Measurements from ENCODE around the gene WBP2NL. TPM values are rescaled to one million over a fixed set of nuclear protein-coding genes. Genes with fewer than 3 reads are reported as not detected.

Gene WBP2NL
- polyA plus RNA-seq, 2 of the 4 experiments (the other 2 are of a cell fraction): 0.10 to 0.14 TPM

GRCh38 chr22:42062506-42063170, 64.0 kb downstream of the WBP2NL start:
- 85% methylated on average over 10 of the region's 10 CpGs for WGBS (ENCODE audit: missing lambda C conversion rate)
- TF ChIP-seq FOXS1 (CRISPR knock-in tag; IDR thresholded peaks at IDR 0.05): no peak
- TF ChIP-seq SMC3 (IDR thresholded peaks at IDR 0.05): no peak
- TF ChIP-seq MAFK (IDR thresholded peaks at IDR 0.05; ENCODE audit: partially characterized antibody): no peak
- TF ChIP-seq ELK1 (IDR thresholded peaks at IDR 0.05; ENCODE audit: low read depth, low read length): no peak
- no peak overlapping the region for H3K4me2 ChIP-seq
- DNase-seq (ENCODE audit: low read depth in 1 of 2, low spot score in 1 of 2): no peak
- POLR2A ChIA-PET: no interaction called here
- H3K4me3 ChIP-seq: no peak overlapping the region
- no peak overlapping the region for H3K27ac ChIP-seq
- no peak for FAIRE-seq
- no peak for ATAC-seq
- 0 out of 3 replicates have a peak, but pooled peaks cover 5% of the 10 kb centered on the region for H3K9me3 ChIP-seq
- H3K4me1 ChIP-seq: no peaks in the 10 kb centered on the region
- CTCF ChIA-PET: interaction anchor here (1.0 to 1.1 kb wide), 2 partner anchors 16 to 103 kb away, joined by 3 to 5 read pairs; no protein-coding TSS in a partner anchor

- H3K4me2 ChIP-seq: no peak overlapping the region
- no peaks in the 10 kb centered on the region for H3K4me1 ChIP-seq
- no peak overlapping the region for H3K27ac ChIP-seq
- H3K4me3 ChIP-seq: no peak overlapping the region
- FAIRE-seq (no peak), DNase-seq (ENCODE audit: low read depth in 1 of 2, low spot score in 1 of 2) (no peak), ATAC-seq (no peak)
- H3K9me3 ChIP-seq: no peaks in the 10 kb centered on the region
- ChIA-PET CTCF (no interaction called here), POLR2A (no interaction called here)
- 92% methylated on average over 1 of the region's 1 CpG for WGBS (ENCODE audit: missing lambda C conversion rate)
- no peak for TF ChIP-seq BCL3 (IDR thresholded peaks at IDR 0.05)
- no peak for TF ChIP-seq ZNF302 (CRISPR knock-in tag; IDR thresholded peaks at IDR 0.05)
- TF ChIP-seq MAX (IDR thresholded peaks at IDR 0.05): no peak
- no peak for TF ChIP-seq HMGXB4 (CRISPR knock-in tag; IDR thresholded peaks at IDR 0.05; ENCODE audit: borderline replicate concordance)
- TF ChIP-seq BHLHE40 (IDR thresholded peaks at IDR 0.05; ENCODE audit: low read depth, low read length): no peak
- no peak for TF ChIP-seq PBX3 (IDR thresholded peaks at IDR 0.05)
- TF ChIP-seq KDM1A (IDR thresholded peaks at IDR 0.05; ENCODE audit: low read depth): no peak
- no peak for TF ChIP-seq CBX8 (IDR thresholded peaks at IDR 0.05)
- TF ChIP-seq ATOH8 (CRISPR knock-in tag; IDR thresholded peaks at IDR 0.05; ENCODE audit: low read depth): no peak
- TF ChIP-seq RNF2 (IDR thresholded peaks at IDR 0.05; ENCODE audit: borderline replicate concordance, low read depth): no peak
- no peak for TF ChIP-seq TFCP2L1 (CRISPR knock-in tag; IDR thresholded peaks at IDR 0.05)
- TF ChIP-seq FOSL2 (IDR thresholded peaks at IDR 0.05): no peak
- TF ChIP-seq FOSL2 (CRISPR knock-in tag; IDR thresholded peaks at IDR 0.05): no peak
- TF ChIP-seq HOXB13 (CRISPR knock-in tag; IDR thresholded peaks at IDR 0.05; ENCODE audit: low read depth): no peak
- no peak for TF ChIP-seq HOXB5 (CRISPR knock-in tag; IDR thresholded peaks at IDR 0.05)
- TF ChIP-seq JUN (IDR thresholded peaks at IDR 0.05): no peak
Measured at GRCh38 chr22:42064629-42065028, 66.0 kb downstream of the WBP2NL start.

All from A549 (cell line).